Skeletal muscle tissue (tissue), 4 donors: ENCODE measurements around the gene RBM27. TPM values are rescaled to one million over a fixed set of nuclear protein-coding genes. Genes with fewer than 3 reads are reported as not detected.
"Not testable (repeated sequence)": the region's sequence is repeated elsewhere in the genome, so short reads cannot be mapped to it uniquely, and the experiment has no call there.

ENCODE experiments used
- H3K27ac ChIP-seq: one replicate; pipeline ENCODE4 v1.7.0; 2013; ENCODE audit warnings: mild to moderate bottlenecking, low read depth, low read length, inconsistent platforms
- H3K27me3 ChIP-seq, 3 donors: one replicate each; pipeline ENCODE4 v1.7.0; 2013; ENCODE audit warnings: low read length in 3 of 3; ENCODE audit not compliant: control insufficient read depth in 3 of 3, insufficient read depth in 3 of 3
- H3K36me3 ChIP-seq, 3 donors: one replicate each; pipeline ENCODE4 v1.7.0; 2013; ENCODE audit warnings: low read length in 3 of 3; ENCODE audit not compliant: control insufficient read depth in 3 of 3, insufficient read depth in 3 of 3
- H3K4me1 ChIP-seq, 3 donors: one replicate each; pipeline ENCODE4 v1.7.0; 2013; ENCODE audit warnings: low read length in 3 of 3, mild to moderate bottlenecking in 3 of 3; ENCODE audit not compliant: control insufficient read depth in 3 of 3, insufficient read depth in 3 of 3
- H3K4me3 ChIP-seq, 3 donors: one replicate each; pipeline ENCODE4 v1.7.0; 2013; ENCODE audit warnings: low read length in 3 of 3
- H3K9ac ChIP-seq, 3 donors: one replicate each; pipeline ENCODE4 v1.7.0; 2013; ENCODE audit warnings: low read length in 3 of 3, mild to moderate bottlenecking in 3 of 3, moderate library complexity in 2 of 3, low read depth in 1 of 3
- H3K9me3 ChIP-seq, 3 donors: one replicate each; pipeline ENCODE4 v1.7.0; 2013; ENCODE audit warnings: low read length in 3 of 3; ENCODE audit not compliant: control insufficient read depth in 3 of 3
- total RNA-seq: library from RNA; depleted of rRNA; stranded (reverse); fragments of >200 nt; gene quantifications from one replicate; pipeline ENCODE4 v1.2.3, GENCODE V29; 2014
- donor health status: Osteomylitis.

RBM27 gene
- total RNA-seq, 1 donor from 2014 or later = 25.1 TPM

DNA sequence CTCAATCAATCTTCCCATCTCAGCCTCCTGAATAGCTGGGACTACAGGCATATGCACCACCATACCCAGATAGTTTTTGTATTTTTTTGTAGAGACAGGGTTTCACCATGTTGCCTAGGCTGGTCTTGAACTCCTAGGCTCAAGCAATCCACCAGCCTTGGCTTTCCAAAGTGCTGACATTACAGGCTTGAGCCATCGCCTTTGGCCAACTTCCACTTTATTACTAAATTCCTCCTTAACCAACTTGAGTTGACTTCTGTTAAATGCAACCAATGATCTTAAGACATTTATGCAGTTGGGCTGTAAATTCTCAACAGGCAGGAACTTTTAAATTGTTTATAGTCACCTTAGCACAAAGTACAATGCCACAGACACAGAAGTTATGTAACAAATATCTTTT, 23.7 kb upstream of the RBM27 start:
- Histone ChIP-seq H3K27ac (no peak overlapping the region), H3K4me3 (no peak overlapping the region), H3K36me3 (peaks cover 4% of the 10 kb centered on the region in 3 donors)

GRCh38 chr5:146183403-146183802, 20.0 kb upstream of the RBM27 start:
- Histone ChIP-seq H3K4me1 (peaks cover 2 to 13% (median 6%) of the 10 kb centered on the region in 3 donors), H3K27ac (peak overlapping the region; percentile 61), H3K9ac (peak overlapping the region in 2 of 3 donors; percentile 90), H3K4me3 (peak overlapping the region; percentile 81 to 98 (median 96))
- not testable (repeated sequence) for H3K27me3 ChIP-seq, H3K9me3 ChIP-seq, H3K36me3 ChIP-seq

More for the DNA sequence above, 23.7 kb upstream of the RBM27 start:
- no peak overlapping the region for H3K9ac ChIP-seq
- no peaks in the 10 kb centered on the region for H3K27me3 ChIP-seq
- H3K4me1 ChIP-seq = peaks cover 2 to 13% (median 6%) of the 10 kb centered on the region in 3 donors
- no peaks in the 10 kb centered on the region for H3K9me3 ChIP-seq

DNA sequence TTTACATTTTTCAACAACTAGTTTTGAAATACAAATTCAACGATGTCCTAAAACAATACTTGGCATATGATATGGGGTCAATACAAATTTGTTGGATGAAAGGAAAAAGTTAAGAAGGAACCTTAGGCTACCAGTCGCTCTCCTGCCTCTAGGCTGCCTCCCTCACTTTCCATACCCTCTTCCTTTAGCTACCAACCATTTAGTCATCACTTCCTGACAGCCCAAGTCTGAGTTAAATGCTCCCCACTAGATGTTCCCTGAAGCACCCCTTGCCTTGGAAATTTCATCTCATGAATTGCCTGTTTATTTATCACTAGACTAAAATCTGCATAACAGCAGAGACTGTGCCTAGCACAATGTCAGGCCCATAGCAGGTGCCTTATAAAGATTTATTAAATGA, 18.2 kb upstream of the RBM27 start:
- Histone ChIP-seq H3K27ac (no peak overlapping the region), H3K9ac (no peak overlapping the region), H3K9me3 (no peaks in the 10 kb centered on the region), H3K4me3 (no peak overlapping the region), H3K36me3 (no peaks in the 10 kb centered on the region), H3K4me1 (peaks cover 2 to 10% (median 6%) of the 10 kb centered on the region in 3 donors), H3K27me3 (no peaks in the 10 kb centered on the region)

GRCh38 chr5:146188358-146188757, 15.0 kb upstream of the RBM27 start:
- H3K4me3 ChIP-seq = no peak overlapping the region
- H3K27ac ChIP-seq = no peak overlapping the region
- H3K36me3 ChIP-seq = no peaks in the 10 kb centered on the region
- H3K9ac ChIP-seq = no peak overlapping the region
- H3K4me1 ChIP-seq = no peaks in the 10 kb centered on the region
- H3K9me3 ChIP-seq = no peaks in the 10 kb centered on the region
- H3K27me3 ChIP-seq = no peaks in the 10 kb centered on the region

- H3K4me1 ChIP-seq = no peaks in the 10 kb centered on the region
- no peak overlapping the region for H3K4me3 ChIP-seq
- H3K27ac ChIP-seq = no peak overlapping the region
- no peak overlapping the region for H3K9ac ChIP-seq
- no peaks in the 10 kb centered on the region for H3K9me3 ChIP-seq
- no peaks in the 10 kb centered on the region for H3K27me3 ChIP-seq
- no peaks in the 10 kb centered on the region for H3K36me3 ChIP-seq
Measured at GRCh38 chr5:146192571-146193043, 10.8 kb upstream of the RBM27 start.

DNA sequence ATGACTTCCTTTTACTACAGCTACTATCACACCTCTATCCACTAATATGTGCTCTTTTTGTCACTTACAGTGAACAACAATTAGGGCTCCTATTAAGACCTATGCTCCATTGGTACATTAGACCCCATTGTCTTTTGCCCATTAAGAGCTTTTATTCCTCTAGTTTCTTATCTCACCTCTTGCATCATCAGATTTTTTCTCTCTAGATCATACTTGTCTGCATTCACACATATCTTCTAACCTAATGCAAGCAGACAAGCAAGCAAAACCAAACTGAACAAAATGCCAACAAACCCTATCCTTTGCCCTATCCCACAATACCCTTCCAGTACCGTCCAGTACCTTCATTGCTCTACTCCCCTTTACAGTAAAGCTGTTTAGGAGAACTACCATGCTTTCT, 10.1 kb upstream of the RBM27 start:
- Histone ChIP-seq H3K27me3 (no peaks in the 10 kb centered on the region), H3K4me1 (no peaks in the 10 kb centered on the region), H3K9me3 (no peaks in the 10 kb centered on the region), H3K36me3 (no peaks in the 10 kb centered on the region), H3K27ac (no peak overlapping the region), H3K4me3 (no peak overlapping the region), H3K9ac (no peak overlapping the region)

DNA sequence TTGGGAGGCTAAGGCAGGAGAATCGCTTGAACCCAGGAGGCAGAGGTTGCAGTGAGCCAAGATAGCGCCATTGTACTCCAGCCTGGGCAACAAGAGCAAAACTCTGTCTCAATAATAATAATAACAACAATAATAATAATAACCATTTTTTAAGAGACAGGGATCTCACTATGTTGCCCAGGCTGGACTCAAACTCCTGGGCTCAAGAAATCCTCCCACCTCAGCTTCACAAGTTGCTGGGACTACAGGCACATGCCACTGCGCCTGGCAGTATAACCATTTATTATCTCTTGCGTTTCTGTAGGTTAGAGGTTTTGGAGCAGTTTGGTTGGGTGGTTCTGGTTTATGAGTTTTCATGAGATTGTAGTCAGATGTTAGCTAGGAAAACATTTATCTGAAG, 8.4 kb upstream of the RBM27 start:
- not testable (repeated sequence) for H3K4me1 ChIP-seq, H3K36me3 ChIP-seq, H3K9ac ChIP-seq, H3K4me3 ChIP-seq, H3K27me3 ChIP-seq, H3K27ac ChIP-seq, H3K9me3 ChIP-seq

GRCh38 chr5:146196459-146197048, 6.9 kb upstream of the RBM27 start:
- Histone ChIP-seq H3K9me3 (no peaks in the 10 kb centered on the region), H3K27me3 (no peaks in the 10 kb centered on the region), H3K36me3 (no peaks in the 10 kb centered on the region), H3K4me1 (no peaks in the 10 kb centered on the region), H3K9ac (no peak overlapping the region), H3K4me3 (no peak overlapping the region), H3K27ac (no peak overlapping the region)

- Histone ChIP-seq H3K27me3 (no peaks in the 10 kb centered on the region), H3K4me1 (peaks cover 0 to 1% (median 0%) of the 10 kb centered on the region in 3 donors), H3K9ac (no peak overlapping the region), H3K4me3 (no peak overlapping the region), H3K36me3 (no peaks in the 10 kb centered on the region), H3K9me3 (no peaks in the 10 kb centered on the region), H3K27ac (no peak overlapping the region)
Measured at GRCh38 chr5:146199176-146199815, 4.1 kb upstream of the RBM27 start.

GRCh38 chr5:146201795-146202194, 1.6 kb upstream of the RBM27 start:
- H3K9ac ChIP-seq, H3K27ac ChIP-seq, H3K9me3 ChIP-seq, H3K36me3 ChIP-seq, H3K4me1 ChIP-seq, H3K4me3 ChIP-seq, H3K27me3 ChIP-seq: not testable (repeated sequence)
